HG03066 (cell line): ENCODE results near the gene FCHSD2.
A peak's percentile ranks its signal among the peaks of the same experiment; 100 is the strongest.
"Not testable (repeated sequence)": the region's sequence is repeated elsewhere in the genome, so short reads cannot be mapped to it uniquely, and the experiment has no call there.

Experiments used
- ATAC-seq: cut with Tn5 transposase; IDR thresholded peaks from one replicate; pipeline ENCODE4 v1.9.1; 2021; ENCODE audit warnings: low read depth; ENCODE audit not compliant: unreplicated experiment

The FCHSD2 gene

GRCh38 chr11:72812967-72813739 lies 329.0 kb downstream of the FCHSD2 start:
- ATAC-seq, result peak; percentile 31

- ATAC-seq, result no peak
Observed at GRCh38 chr11:72812604-72812966, 329.5 kb downstream of the FCHSD2 start.

GRCh38 chr11:72811686-72812085 lies 330.4 kb downstream of the FCHSD2 start:
- ATAC-seq, result not testable (repeated sequence)

GRCh38 chr11:72808331-72808798 lies 333.8 kb downstream of the FCHSD2 start:
- ATAC-seq, result no peak

- no peak for ATAC-seq
Observed at GRCh38 chr11:72807792-72808191, 334.3 kb downstream of the FCHSD2 start.

GRCh38 chr11:72807021-72807693 lies 335.0 kb downstream of the FCHSD2 start:
- ATAC-seq, result no peak

- not testable (repeated sequence) for ATAC-seq
Observed at GRCh38 chr11:72806378-72806777, 335.7 kb downstream of the FCHSD2 start.

- ATAC-seq, result no peak
Observed at GRCh38 chr11:72805216-72805615, 336.9 kb downstream of the FCHSD2 start.

- no peak for ATAC-seq
Observed at GRCh38 chr11:72802822-72803221, 339.3 kb downstream of the FCHSD2 start.

GRCh38 chr11:72799441-72799840 lies 342.7 kb downstream of the FCHSD2 start:
- ATAC-seq, result no peak

- no peak for ATAC-seq
Observed at GRCh38 chr11:72798361-72798760, 343.8 kb downstream of the FCHSD2 start.

GRCh38 chr11:72793425-72794367 lies 348.4 kb downstream of the FCHSD2 start, which contains the start of gene STARD10:
Gene STARD10 (minus strand): TSS chr11:72794047. CDS start chr11:72781181, 12,866 bp downstream.
- ATAC-seq, result peak; percentile 90

GRCh38 chr11:72793076-72793424 lies 349.1 kb downstream of the FCHSD2 start:
- ATAC-seq, result no peak

- no peak for ATAC-seq
Observed at GRCh38 chr11:72792437-72793021, 349.6 kb downstream of the FCHSD2 start.

- not testable (repeated sequence) for ATAC-seq
Observed at GRCh38 chr11:72791228-72791627, 350.9 kb downstream of the FCHSD2 start.

GRCh38 chr11:72789493-72790131 lies 352.5 kb downstream of the FCHSD2 start:
- ATAC-seq, result no peak

GRCh38 chr11:72788241-72788640 lies 353.9 kb downstream of the FCHSD2 start:
- no peak for ATAC-seq

- ATAC-seq, result peak; percentile 73
Observed at GRCh38 chr11:72787216-72788104, 354.7 kb downstream of the FCHSD2 start.
